ENCODE data around the gene SPTLC2. TPM values are rescaled to one million over a fixed set of nuclear protein-coding genes. Genes with fewer than 3 reads are reported as not detected.

The SPTLC2 gene
- total RNA-seq, 1 experiment from 2014 or later = 32.6 TPM

DNA sequence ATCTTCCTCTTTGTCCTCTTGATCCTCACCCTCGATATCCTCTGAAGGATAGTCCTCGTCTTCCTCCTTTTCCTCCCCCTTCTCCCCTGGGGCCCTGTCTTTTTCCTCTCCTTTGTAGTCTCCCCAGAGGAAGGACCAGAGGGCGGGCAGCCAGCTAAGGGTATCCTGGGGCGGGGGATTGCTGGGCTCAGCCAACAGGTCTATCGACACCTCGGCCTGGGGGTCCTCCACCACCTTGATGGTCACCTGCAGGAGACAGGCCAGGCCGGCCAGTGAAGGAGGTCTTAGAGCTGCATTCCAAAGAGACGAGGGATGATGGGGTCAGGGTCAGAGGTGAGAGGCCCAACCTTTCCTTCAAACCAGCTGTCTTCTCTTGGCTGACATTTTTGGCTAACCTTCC is 134.0 kb downstream of the SPTLC2 start:
- Histone ChIP-seq H3K79me1 (ENCODE audit: insufficient read depth, low read depth, low read length, poor library complexity, severe bottlenecking) (no peaks in the 10 kb centered on the region), H4K91ac (ENCODE audit: insufficient read length, low read depth, low read length) (no peak overlapping the region), H3T11ph (ENCODE audit: low read length) (no peak overlapping the region), H3K18ac (ENCODE audit: insufficient read length, low read depth, low read length) (no peak overlapping the region), H4K8ac (replicated peaks; ENCODE audit: insufficient read length, low read depth, low read length) (no peak overlapping the region), H3K23me2 (ENCODE audit: insufficient read length, low read depth, low read length, poor library complexity, severe bottlenecking) (no peaks in the 10 kb centered on the region), H4K5ac (ENCODE audit: insufficient read length, low read depth, low read length) (no peak overlapping the region), H3K4me2 (ENCODE audit: insufficient read depth, insufficient read length, low read length) (no peak overlapping the region), H2BK5ac (ENCODE audit: insufficient read length, low read length) (no peak overlapping the region), H3K27ac (ENCODE audit: insufficient read length, low read depth, low read length) (no peak overlapping the region), H3K14ac (ENCODE audit: insufficient read depth, low read length) (no peak overlapping the region), H2AK5ac (ENCODE audit: insufficient read length, low read length) (no peak overlapping the region), H2AFZ (ENCODE audit: low read length) (no peak overlapping the region), H3K23ac (ENCODE audit: insufficient read length, low read depth, low read length) (no peak overlapping the region), H3K4ac (ENCODE audit: low read depth, low read length) (no peak overlapping the region), H2BK15ac (ENCODE audit: low read depth, low read length) (no peak overlapping the region), H4K20me1 (ENCODE audit: control insufficient read depth, insufficient read depth, insufficient read length) (no peaks in the 10 kb centered on the region), H2BK120ac (ENCODE audit: low read depth, low read length, poor library complexity, severe bottlenecking) (no peak overlapping the region), H3K27me3 (ENCODE audit: insufficient read depth, low read length) (no peaks in the 10 kb centered on the region), H3K4me1 (ENCODE audit: insufficient read depth, low read length) (no peaks in the 10 kb centered on the region), H3K9ac (ENCODE audit: extremely low read depth, insufficient read length, low read length) (no peak overlapping the region), H3K9me3 (ENCODE audit: control insufficient read depth, low read depth, low read length) (no peaks in the 10 kb centered on the region), H2BK20ac (ENCODE audit: low read depth, low read length, poor library complexity, severe bottlenecking) (no peak overlapping the region), H3K79me2 (ENCODE audit: insufficient read depth, low read length) (no peaks in the 10 kb centered on the region), H3K56ac (ENCODE audit: insufficient read length, low read depth, low read length) (no peak overlapping the region), H2BK12ac (ENCODE audit: insufficient read length, low read depth, low read length) (no peak overlapping the region)
- no peaks in the 10 kb centered on the region for H3K9me3 Mint-ChIP-seq
- H3K36me3 Mint-ChIP-seq (ENCODE audit: insufficient read depth in 1 of 3, low read depth in 3 of 3) = no peaks in the 10 kb centered on the region; a peak in 1 of 7 replicates
- peak overlapping the region in 2 of 3 experiments; percentile 19 to 28; a peak in 1 of 7 replicates for H3K27ac Mint-ChIP-seq
- no peak for DNase-seq
- no peaks in the 10 kb centered on the region for H3K4me1 Mint-ChIP-seq
- no peak overlapping the region for H3K4me3 Mint-ChIP-seq
- H3K27me3 Mint-ChIP-seq (ENCODE audit: low read depth) = no peaks in the 10 kb centered on the region
- TF ChIP-seq, protein P1, sequence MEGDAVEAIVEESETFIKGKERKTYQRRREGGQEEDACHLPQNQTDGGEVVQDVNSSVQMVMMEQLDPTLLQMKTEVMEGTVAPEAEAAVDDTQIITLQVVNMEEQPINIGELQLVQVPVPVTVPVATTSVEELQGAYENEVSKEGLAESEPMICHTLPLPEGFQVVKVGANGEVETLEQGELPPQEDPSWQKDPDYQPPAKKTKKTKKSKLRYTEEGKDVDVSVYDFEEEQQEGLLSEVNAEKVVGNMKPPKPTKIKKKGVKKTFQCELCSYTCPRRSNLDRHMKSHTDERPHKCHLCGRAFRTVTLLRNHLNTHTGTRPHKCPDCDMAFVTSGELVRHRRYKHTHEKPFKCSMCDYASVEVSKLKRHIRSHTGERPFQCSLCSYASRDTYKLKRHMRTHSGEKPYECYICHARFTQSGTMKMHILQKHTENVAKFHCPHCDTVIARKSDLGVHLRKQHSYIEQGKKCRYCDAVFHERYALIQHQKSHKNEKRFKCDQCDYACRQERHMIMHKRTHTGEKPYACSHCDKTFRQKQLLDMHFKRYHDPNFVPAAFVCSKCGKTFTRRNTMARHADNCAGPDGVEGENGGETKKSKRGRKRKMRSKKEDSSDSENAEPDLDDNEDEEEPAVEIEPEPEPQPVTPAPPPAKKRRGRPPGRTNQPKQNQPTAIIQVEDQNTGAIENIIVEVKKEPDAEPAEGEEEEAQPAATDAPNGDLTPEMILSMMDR (conservative IDR thresholded peaks at IDR 0.05) = no peak
- WGBS (ENCODE audit: extremely low coverage, insufficient read length, low lambda C conversion rate) = no CpG with 5 or more reads among the region's 8 CpGs
